Activated naive CD8-positive, alpha-beta T cell treated with anti-CD3 and anti-CD28 coated beads for 36 hours (primary cell): ENCODE data around the gene RPLP2. TPM values are rescaled to one million over a fixed set of nuclear protein-coding genes. Genes with fewer than 3 reads are reported as not detected.
A peak's percentile ranks its signal among the peaks of the same experiment; 100 is the strongest.

Experiments used
- DNase-seq: peaks from one replicate; pipeline ENCODE4 v3.0.0; 2021
- H3K27ac Mint-ChIP-seq: one replicate; pipeline ENCODE4 v1.8.0; 2022; ENCODE audit warnings: mild to moderate bottlenecking, moderate library complexity, mixed read lengths
- H3K27me3 Mint-ChIP-seq: one replicate; pipeline ENCODE4 v1.8.0; 2022; ENCODE audit warnings: mild to moderate bottlenecking, mixed read lengths
- H3K36me3 Mint-ChIP-seq: one replicate; pipeline ENCODE4 v1.8.0; 2021; ENCODE audit warnings: mild to moderate bottlenecking, mixed read lengths
- H3K4me1 Mint-ChIP-seq: one replicate; pipeline ENCODE4 v1.8.0; 2021; ENCODE audit warnings: mixed read lengths
- H3K4me3 Mint-ChIP-seq: one replicate; pipeline ENCODE4 v1.8.0; 2022; ENCODE audit warnings: mild to moderate bottlenecking, moderate library complexity, mixed read lengths
- H3K9me3 Mint-ChIP-seq: one replicate; pipeline ENCODE4 v1.8.0; 2022; ENCODE audit warnings: mixed read lengths
- total RNA-seq, 2 experiments: library from RNA; stranded (reverse); gene quantifications; one replicate each; pipeline ENCODE4 v1.2.3, GENCODE V29; 2021

RPLP2 gene
- total RNA-seq, 2 experiments from 2014 or later, result 3,139 to 3,274 TPM

DNA sequence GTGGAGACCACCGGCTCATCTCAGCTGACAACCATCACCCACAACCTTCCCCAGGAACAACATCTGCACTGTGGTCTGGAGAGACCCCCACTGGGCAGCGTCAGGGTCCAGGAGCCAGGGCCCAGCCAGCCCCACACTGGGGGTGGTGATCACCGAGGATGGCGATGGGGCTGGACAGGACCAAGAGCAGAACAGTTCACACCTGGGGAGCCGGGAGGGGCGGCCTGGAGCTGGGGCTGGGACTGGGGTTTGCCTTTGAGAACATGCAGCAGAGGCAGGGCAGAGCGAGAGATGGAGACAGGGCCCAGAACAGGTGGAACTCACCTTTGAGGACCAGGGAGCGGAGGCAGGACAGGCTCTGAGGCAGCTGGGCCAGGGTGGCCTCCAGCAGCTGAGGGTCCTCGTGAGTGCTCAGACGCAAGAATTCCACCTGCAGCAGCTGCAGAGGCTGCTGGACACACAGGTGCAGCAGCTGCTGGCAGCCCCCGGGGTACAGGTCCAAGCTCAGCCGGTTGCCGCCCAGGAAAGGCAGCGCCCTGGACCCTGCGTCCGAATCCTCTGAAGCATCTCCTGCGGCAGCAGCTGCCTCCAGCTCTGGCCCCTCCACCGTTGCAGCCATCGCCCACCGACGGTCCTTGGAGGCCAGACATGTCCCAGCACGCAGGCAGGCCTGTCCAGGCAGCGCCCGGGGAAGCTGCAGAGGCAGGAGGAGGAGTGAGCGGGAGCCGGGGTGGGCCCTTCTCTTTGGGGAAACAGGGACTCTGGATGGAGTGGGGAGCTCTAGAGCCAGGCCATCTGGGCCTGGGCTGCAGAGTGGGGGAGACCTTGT is 5.8 kb upstream of the RPLP2 start:
- Mint-ChIP-seq H3K4me1 (peaks cover 22% of the 10 kb centered on the region), H3K9me3 (no peaks in the 10 kb centered on the region), H3K27ac (peak overlapping the region; percentile 60), H3K27me3 (no peaks in the 10 kb centered on the region), H3K4me3 (peak overlapping the region; percentile 83), H3K36me3 (peaks cover 7% of the 10 kb centered on the region)
- no peak for DNase-seq

DNA sequence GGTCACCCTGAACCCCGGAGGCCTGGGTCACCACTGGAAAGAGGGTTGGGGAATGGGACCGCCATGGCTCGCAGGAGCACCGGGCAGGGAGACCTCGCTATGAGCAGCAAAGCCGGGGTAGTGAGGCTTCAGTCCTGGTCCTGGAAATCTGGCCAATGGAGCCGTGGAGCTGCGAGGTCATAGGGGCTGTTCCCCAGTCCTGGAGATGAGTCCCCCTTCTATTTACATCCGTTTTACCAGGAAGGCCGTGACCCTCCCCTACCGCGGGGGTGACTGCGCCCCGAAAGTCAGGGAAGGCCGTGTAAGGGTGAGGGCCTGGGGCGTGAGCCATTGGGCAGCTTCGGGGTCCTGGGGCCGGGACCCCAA is 5.2 kb upstream of the RPLP2 start:
- H3K27ac Mint-ChIP-seq, result peak overlapping the region; percentile 60
- peaks cover 7% of the 10 kb centered on the region for H3K36me3 Mint-ChIP-seq
- no peaks in the 10 kb centered on the region for H3K9me3 Mint-ChIP-seq
- H3K27me3 Mint-ChIP-seq, result no peaks in the 10 kb centered on the region
- no peak for DNase-seq
- peaks cover 22% of the 10 kb centered on the region for H3K4me1 Mint-ChIP-seq
- peak overlapping the region; percentile 83 for H3K4me3 Mint-ChIP-seq

DNA sequence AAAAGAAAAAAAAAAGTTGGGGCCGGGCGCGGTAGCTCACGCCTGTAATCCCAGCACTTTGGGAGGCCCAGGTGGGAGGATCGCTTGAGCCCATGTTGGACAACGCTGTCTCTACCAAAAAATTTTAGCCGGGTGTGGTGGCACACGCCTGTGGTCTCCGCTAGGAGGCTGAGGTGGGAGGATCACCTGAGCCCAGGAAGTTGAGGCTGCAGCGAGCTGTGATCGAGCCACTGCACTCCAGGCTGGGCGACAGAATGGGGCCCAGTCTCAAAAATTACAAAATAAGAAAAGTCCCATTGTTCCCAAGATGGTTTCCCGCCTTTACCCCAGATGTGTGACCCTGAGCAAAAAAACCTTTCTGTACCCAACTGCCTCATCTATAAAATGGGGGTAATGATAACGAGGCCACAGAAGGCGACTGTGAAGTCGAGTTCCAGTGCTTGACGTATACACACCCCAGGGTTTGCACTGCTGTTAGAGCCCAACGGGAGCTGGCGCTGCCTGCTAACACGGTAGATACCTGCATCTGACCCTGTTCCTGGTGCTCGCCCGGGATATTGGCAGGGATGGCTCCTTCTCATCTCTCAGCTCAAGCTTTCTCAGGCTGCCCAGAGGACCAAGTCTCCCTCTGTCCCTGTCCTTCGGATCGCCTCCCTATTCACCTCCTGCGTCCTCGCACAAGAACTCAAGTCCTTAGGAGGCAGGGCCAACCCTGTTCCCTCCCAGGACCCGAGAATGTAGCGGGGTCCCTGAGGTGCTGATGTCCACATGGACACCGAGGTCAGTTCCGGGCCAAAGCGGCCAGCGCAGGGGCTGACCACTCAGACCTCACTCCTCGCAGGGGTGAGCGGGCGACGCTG is 1.1 kb upstream of the RPLP2 start:
- no peak for DNase-seq
- H3K9me3 Mint-ChIP-seq, result no peaks in the 10 kb centered on the region
- peak overlapping the region; percentile 88 for H3K4me3 Mint-ChIP-seq
- peaks cover 40% of the 10 kb centered on the region for H3K4me1 Mint-ChIP-seq
- H3K27ac Mint-ChIP-seq, result peak overlapping the region; percentile 91
- peaks cover 38% of the 10 kb centered on the region for H3K36me3 Mint-ChIP-seq
- H3K27me3 Mint-ChIP-seq, result peaks cover 7% of the 10 kb centered on the region

DNA sequence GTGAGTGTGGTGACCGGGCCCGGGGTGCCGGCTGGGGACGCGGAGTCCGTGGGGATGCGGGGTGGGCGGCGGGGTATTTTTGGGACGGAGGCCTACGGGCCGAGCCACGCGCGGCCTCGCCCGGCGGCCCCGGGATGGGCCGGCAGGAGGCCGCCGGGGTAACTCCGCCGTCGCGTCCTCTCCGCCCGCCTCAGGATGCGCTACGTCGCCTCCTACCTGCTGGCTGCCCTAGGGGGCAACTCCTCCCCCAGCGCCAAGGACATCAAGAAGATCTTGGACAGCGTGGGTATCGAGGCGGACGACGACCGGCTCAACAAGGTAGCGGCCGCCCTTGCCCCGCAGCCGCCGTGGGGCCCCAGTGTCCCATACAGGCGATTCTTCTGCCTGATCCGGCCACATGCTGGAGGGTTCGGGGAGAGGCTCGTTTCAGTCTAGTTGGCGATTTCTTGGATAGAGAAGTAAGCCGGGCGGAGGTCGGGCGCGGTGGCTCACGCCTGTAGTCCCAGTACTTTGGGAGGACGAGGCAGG is 337 bp downstream of the RPLP2 start:
- peak overlapping the region; percentile 94 for H3K27ac Mint-ChIP-seq
- peaks cover 41% of the 10 kb centered on the region for H3K36me3 Mint-ChIP-seq
- peaks cover 7% of the 10 kb centered on the region for H3K27me3 Mint-ChIP-seq
- no peaks in the 10 kb centered on the region for H3K9me3 Mint-ChIP-seq
- peak overlapping the region; percentile 88 for H3K4me3 Mint-ChIP-seq
- no peak for DNase-seq
- peaks cover 37% of the 10 kb centered on the region for H3K4me1 Mint-ChIP-seq

DNA sequence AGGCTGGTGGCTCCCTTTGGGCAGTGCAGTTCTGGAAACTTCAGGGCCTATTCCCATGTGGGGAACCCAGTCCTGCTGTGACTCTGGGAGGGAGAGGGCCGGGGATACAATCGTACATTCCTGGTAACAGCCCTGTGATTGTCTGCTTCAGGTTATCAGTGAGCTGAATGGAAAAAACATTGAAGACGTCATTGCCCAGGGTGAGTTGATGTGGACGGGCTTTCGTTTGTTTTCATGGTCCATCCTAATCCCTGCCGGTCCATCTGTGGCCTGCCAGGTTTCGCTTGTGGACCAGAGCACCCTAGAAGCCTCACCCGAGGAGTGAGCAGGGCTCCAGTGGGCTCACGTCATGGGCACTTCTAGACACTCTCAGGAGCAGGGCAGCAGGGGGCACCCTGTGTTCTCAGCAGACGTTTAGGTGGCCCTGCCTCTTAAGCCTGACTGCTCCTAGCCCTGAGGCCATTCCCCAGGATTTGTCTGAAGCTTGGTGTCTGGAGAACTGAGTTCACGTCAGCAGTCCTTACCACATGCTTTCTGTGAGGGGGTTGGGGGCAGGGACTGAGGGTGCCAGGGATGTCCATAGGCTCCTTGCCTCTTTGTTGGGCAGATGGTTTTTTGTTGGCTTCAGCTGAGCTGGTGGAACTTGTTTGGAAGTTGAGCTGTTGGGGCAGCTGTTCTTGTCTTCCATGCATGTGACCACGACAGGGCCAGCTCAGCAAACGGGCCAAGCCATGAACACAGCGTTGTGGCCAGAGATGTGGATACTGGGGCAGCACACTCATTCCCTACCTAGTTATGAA is 1.9 kb downstream of the RPLP2 start:
- no peak for DNase-seq
- H3K36me3 Mint-ChIP-seq, result peaks cover 39% of the 10 kb centered on the region
- peak overlapping the region; percentile 94 for H3K27ac Mint-ChIP-seq
- H3K27me3 Mint-ChIP-seq, result peaks cover 7% of the 10 kb centered on the region
- H3K4me1 Mint-ChIP-seq, result peaks cover 32% of the 10 kb centered on the region
- H3K4me3 Mint-ChIP-seq, result peak overlapping the region; percentile 88
- no peaks in the 10 kb centered on the region for H3K9me3 Mint-ChIP-seq

DNA sequence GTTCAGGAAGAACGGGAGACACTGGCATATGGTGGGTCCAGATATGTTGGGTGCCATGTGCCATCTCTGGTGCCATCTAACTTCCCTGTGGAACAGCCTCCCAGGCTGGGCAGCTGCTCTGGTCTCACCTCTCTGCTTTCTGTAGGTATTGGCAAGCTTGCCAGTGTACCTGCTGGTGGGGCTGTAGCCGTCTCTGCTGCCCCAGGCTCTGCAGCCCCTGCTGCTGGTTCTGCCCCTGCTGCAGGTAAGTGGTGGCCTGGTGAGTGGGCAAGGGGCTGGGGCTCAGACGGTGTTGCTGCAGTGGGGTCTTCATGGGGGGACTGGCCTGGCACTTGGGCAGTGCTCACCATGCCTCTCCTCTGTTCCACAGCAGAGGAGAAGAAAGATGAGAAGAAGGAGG is 2.6 kb downstream of the RPLP2 start:
- peak overlapping the region; percentile 94 for H3K27ac Mint-ChIP-seq
- DNase-seq, result no peak
- peak overlapping the region; percentile 88 for H3K4me3 Mint-ChIP-seq
- peaks cover 7% of the 10 kb centered on the region for H3K27me3 Mint-ChIP-seq
- H3K36me3 Mint-ChIP-seq, result peaks cover 39% of the 10 kb centered on the region
- no peaks in the 10 kb centered on the region for H3K9me3 Mint-ChIP-seq
- peaks cover 32% of the 10 kb centered on the region for H3K4me1 Mint-ChIP-seq

DNA sequence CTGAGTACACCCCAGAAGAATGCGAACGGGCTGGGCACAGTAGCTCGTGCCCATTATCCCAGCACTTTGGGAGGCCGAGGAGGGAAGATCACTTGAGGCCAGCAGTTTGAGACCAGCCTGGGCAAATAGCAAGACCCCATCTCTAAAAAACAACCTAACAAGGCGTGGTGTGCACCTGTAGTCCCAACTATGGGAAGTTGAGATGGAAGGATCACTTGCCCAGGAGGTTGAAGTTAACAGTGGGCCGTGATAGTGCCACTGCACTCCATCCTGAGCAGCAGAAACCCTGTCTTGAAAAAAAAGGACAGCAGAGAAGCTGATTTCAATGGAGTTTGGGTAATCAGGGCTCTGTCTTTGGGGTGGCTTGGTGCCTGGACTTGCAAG is 3.3 kb downstream of the RPLP2 start:
- peaks cover 36% of the 10 kb centered on the region for H3K36me3 Mint-ChIP-seq
- no peak for DNase-seq
- peaks cover 7% of the 10 kb centered on the region for H3K27me3 Mint-ChIP-seq
- peaks cover 27% of the 10 kb centered on the region for H3K4me1 Mint-ChIP-seq
- H3K4me3 Mint-ChIP-seq, result peak overlapping the region; percentile 88
- H3K27ac Mint-ChIP-seq, result peak overlapping the region; percentile 94
- no peaks in the 10 kb centered on the region for H3K9me3 Mint-ChIP-seq

DNA sequence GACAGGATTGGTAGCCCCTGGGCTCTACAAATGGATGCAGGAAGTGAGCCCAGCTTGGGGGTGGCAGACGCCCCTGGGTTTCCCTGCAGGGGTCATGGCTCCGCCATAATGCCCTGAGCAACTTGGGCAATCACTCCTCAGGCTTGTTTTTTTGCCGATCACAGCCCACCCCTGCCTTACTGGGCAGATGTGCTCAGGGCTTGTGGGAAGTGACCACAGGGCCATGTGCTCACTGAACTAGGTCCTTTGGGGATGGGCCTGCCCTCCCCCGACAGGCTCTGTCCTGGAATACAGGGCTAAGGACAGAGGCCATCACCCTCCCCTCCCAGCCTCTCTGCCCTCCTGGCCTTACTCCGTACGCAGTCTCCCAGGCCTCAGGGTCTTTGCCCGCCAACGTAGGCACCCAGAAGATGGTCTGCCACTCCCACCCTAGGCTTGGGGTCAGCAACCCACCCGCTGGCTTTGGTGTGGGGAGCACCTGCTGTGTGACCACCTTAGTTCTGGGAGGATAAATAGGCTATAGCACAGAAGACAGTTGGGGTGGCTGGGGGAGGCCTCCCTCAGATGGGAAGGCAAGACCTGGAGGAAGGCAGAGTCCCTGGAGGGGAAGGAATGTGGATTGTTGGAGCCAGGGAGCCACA is 3.8 kb downstream of the RPLP2 start:
- Mint-ChIP-seq H3K27ac (peak overlapping the region; percentile 71), H3K27me3 (peaks cover 7% of the 10 kb centered on the region), H3K36me3 (peaks cover 36% of the 10 kb centered on the region), H3K4me3 (peak overlapping the region; percentile 1), H3K4me1 (peaks cover 27% of the 10 kb centered on the region), H3K9me3 (no peaks in the 10 kb centered on the region)
- DNase-seq, result no peak

DNA sequence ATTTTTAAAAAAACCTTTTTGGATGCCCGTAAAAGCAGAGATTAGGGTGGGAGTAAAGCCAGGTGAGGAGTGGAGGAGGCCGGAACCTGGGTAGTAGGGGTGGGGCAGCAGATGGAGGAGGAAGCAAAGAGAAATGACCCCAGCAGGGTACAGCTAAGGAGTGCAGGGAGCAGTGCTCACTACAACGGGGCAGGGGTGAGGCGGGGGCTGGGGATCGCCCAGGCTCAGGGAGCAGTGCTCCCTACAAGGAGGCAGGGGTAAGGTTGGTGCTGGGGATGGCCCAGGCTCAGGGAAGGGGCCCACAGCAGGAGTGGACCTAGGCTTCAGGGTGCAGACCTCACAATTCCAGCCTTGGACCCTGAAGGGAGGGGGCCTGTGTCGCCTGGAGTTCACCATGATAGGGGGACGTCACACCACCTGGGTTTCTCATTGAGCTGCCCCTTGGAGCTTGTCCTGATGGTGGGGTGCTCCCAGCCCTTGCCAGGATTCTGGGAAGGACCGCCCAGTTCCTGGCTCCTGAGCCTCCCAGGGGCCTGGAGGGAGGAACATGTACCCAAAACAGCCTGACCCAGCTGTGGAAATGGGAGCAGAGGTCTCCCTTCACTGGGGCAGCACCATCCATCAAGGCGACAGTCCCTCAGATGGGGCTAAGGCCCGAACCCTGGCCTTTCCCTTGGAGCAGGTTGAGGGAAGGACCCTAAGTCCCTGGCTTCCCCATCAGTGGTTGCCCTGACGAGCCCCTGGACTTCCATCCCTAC is 6.1 kb downstream of the RPLP2 start:
- no peak for DNase-seq
- H3K27ac Mint-ChIP-seq, result no peak overlapping the region
- peak overlapping the region; percentile 22 for H3K4me3 Mint-ChIP-seq
- H3K36me3 Mint-ChIP-seq, result peaks cover 26% of the 10 kb centered on the region
- H3K4me1 Mint-ChIP-seq, result peaks cover 32% of the 10 kb centered on the region
- H3K9me3 Mint-ChIP-seq, result no peaks in the 10 kb centered on the region
- H3K27me3 Mint-ChIP-seq, result peaks cover under 1% of the 10 kb centered on the region

DNA sequence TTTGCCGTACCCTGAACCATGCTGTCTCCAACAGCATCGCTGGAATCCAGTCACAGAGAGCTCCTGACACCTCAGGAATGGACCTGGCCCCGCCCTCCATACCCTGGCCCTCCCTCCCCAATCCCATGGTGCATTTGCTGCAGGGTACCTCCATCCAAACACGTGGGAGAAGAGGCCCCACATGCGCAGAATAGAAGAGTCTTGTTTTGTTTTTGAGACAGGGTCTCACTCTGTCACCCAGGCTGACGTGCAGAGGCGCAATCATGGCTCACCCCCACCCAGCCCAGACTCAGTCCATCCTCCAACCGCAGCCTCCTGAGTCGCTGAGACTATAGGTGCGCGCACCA is 6.6 kb downstream of the RPLP2 start:
- Mint-ChIP-seq H3K9me3 (no peaks in the 10 kb centered on the region), H3K4me1 (peaks cover 30% of the 10 kb centered on the region), H3K27me3 (no peaks in the 10 kb centered on the region), H3K36me3 (peaks cover 20% of the 10 kb centered on the region), H3K4me3 (peak overlapping the region; percentile 22), H3K27ac (no peak overlapping the region)
- no peak for DNase-seq

DNA sequence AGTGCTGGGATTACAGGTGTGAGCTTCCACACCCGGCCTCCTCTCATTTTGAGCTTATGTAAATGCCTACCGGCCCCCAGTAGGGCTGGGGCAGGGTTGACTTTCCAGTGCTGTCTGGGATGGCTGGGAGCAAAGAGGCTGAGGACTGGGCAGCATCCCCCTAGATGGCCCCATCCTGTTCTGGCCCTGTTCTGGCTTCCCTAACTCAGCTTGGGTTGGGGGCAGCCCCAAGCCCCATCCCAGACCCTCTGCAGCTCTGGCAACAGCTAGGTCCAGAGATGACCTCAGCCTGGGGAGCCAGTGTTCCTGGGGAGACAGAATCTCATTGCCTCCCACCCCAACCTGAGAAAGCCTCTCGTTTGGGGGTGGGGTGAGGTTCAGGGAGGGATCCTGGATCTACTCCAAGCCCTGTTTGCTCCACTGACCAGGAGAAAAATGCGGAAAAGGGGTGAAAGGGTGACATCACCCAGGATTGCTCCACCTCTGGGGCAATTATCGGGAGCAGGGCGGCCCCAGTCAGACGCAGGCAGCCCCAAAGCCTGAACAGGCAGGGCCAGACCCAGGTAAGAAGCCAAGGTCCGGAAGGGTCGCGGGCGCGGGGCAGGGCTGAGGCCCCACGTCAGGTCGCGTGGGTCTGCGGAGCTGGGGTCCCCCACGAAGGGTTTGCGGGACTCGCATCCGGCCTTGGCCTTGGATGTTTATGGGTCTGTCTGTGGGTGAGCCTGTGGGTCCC is 8.8 kb downstream of the RPLP2 start, which contains the start of gene PNPLA2:
PNPLA2 (plus strand) TSS at position 519 of the 733 bp plus-strand sequence. CDS start 805 bp downstream, outside the sequence.
- no peak for DNase-seq
- Mint-ChIP-seq H3K27ac (peak within 1 kb of the TSS; percentile 60), H3K36me3 (peaks cover 4% of the 10 kb centered on the region), H3K9me3 (no peaks in the 10 kb centered on the region), H3K27me3 (no peaks in the 10 kb centered on the region), H3K4me3 (peak within 1 kb of the TSS; percentile 77), H3K4me1 (peaks cover 20% of the 10 kb centered on the region)

DNA sequence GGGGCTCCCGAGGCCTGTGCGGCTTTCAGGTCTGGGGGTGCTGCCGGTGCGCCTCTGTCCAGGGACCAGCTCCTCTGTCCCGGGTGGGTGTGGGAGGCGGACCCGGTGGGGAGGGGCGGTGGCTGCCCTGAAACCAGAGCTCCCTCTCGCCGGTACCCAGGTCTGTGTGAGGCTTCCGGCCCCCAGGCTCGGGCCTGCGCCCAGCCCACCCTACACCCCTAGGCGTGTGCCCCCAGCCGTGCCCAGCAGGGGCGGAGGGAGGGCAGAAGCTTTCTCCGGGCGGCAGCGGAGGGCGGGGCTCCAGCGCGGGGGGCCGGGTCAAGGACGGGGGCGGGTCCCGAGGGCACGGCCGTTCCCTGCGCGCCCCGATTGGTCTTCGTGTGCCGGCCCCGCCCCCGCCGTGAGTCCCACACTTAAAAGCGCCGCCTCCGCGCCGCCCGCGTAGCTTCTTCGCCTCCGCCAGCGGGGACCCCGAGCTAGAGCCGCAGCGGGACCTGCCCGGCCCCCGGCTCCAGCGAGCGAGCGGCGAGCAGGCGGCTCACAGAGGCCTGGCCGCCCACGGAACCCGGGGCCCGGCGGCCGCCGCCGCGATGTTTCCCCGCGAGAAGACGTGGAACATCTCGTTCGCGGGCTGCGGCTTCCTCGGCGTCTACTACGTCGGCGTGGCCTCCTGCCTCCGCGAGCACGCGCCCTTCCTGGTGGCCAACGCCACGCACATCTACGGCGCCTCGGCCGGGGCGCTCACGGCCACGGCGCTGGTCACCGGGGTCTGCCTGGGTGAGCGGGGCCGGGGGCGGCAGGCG is 9.6 kb downstream of the RPLP2 start:
- Mint-ChIP-seq H3K9me3 (no peaks in the 10 kb centered on the region), H3K27ac (peak overlapping the region; percentile 60), H3K4me3 (peak overlapping the region; percentile 77), H3K36me3 (no peaks in the 10 kb centered on the region), H3K4me1 (peaks cover 17% of the 10 kb centered on the region), H3K27me3 (no peaks in the 10 kb centered on the region)
- DNase-seq, result peak; percentile 94
